Stimulated activated CD8-positive, alpha-beta memory T cell treated with anti-CD3 and anti-CD28 coated beads, Interleukin-4, amount 100 ng/mL, for 48 hours (primary cell): ENCODE data around the gene TGM5.
"Not testable (repeated sequence)": the region's sequence is repeated elsewhere in the genome, so short reads cannot be mapped to it uniquely, and the experiment has no call there.

Source experiments
- DNase-seq: peaks from one replicate; pipeline ENCODE4 v3.0.0-alpha.2; 2020

TGM5 gene

GRCh38 chr15:43275740-43276562, 9.2 kb upstream of the TGM5 start:
- DNase-seq: no peak

GRCh38 chr15:43274136-43274535, 7.4 kb upstream of the TGM5 start:
- no peak for DNase-seq

- DNase-seq: no peak
These were observed 6.5 kb upstream of the TGM5 start for GRCh38 chr15:43273243-43273642.

- not testable (repeated sequence) for DNase-seq
These were observed 5.2 kb upstream of the TGM5 start for GRCh38 chr15:43271908-43272307.

GRCh38 chr15:43270676-43271306, 4.1 kb upstream of the TGM5 start:
- no peak for DNase-seq

- no peak for DNase-seq
These were observed 3.5 kb upstream of the TGM5 start for GRCh38 chr15:43270113-43270665.

- peak; percentile 61 for DNase-seq
These were observed 1.7 kb upstream of the TGM5 start for GRCh38 chr15:43268111-43269105.

- DNase-seq: no peak
These were observed 711 bp upstream of the TGM5 start for GRCh38 chr15:43267439-43267838.

- no peak for DNase-seq
These were observed 342 bp downstream of the TGM5 start for GRCh38 chr15:43266386-43266785.

- DNase-seq: no peak
These were observed 6.6 kb downstream of the TGM5 start for GRCh38 chr15:43260011-43260615.

GRCh38 chr15:43258781-43259180, 7.9 kb downstream of the TGM5 start:
- DNase-seq: no peak

GRCh38 chr15:43256341-43256740, 10.4 kb downstream of the TGM5 start:
- no peak for DNase-seq

GRCh38 chr15:43255376-43255775, 11.4 kb downstream of the TGM5 start:
- no peak for DNase-seq

GRCh38 chr15:43253431-43254403, 13.0 kb downstream of the TGM5 start:
- peak; percentile 36 for DNase-seq

- DNase-seq: peak; percentile 43
These were observed 14.9 kb downstream of the TGM5 start for GRCh38 chr15:43251871-43252250.

- peak; percentile 41 for DNase-seq
These were observed 15.4 kb downstream of the TGM5 start for GRCh38 chr15:43251185-43251870.

- DNase-seq: no peak
These were observed 15.9 kb downstream of the TGM5 start for GRCh38 chr15:43250785-43251184.

- DNase-seq: peak; percentile 36
These were observed 17.0 kb downstream of the TGM5 start for GRCh38 chr15:43249699-43250203.

- no peak for DNase-seq
These were observed 17.5 kb downstream of the TGM5 start for GRCh38 chr15:43249236-43249635.

- no peak for DNase-seq
These were observed 20.4 kb downstream of the TGM5 start for GRCh38 chr15:43246261-43246774.
